Measurements from ENCODE around the gene KCNJ4.
A peak's percentile ranks its signal among the peaks of the same experiment; 100 is the strongest.

Gene KCNJ4

GRCh38 chr22:38455076-38455529 lies at the start of gene KCNJ4:
KCNJ4 (minus strand) TSS chr22:38455199; CDS start chr22:38428132, 27,067 bp downstream.
- no peak for DNase-seq

DNA sequence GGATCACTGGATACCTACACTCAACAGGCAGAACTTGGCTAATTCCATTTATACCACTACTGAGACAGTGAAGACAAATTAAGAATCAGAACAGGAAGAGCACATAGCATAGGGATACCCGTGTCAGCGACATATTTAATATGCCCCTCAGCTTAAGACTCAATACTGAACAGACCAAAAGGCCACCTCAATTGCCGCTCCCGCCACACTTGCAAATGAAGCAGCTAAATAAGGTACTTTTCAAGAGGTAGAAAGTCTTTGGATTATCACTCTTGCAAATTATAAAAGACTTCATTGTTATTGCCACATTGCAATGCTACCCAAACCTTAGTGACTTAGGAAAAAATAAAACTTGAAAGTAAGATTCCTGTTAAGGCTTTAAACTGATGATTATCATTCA lies 48.0 kb upstream of the KCNJ4 start:
- DNase-seq = no peak

- DNase-seq = no peak
These were observed 47.0 kb upstream of the KCNJ4 start for GRCh38 chr22:38501797-38502672.

DNA sequence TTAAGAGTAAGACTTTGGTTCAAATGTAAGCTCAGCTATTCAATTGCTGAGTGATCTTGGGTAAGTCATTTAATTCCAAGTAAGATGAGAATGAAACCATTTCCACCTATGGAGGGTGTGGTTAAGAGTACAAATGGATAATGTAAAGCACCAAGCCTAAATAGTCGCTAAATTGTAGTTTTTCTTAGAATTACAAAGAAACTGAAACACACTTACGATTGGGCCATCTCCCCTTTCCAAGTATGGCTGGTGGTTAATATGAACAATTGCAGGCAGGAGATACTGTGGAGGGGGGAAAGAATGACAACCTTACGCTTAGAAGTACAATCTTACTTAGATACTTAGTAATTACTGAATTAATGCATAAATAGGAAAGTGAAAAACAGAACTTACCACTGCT lies 42.9 kb upstream of the KCNJ4 start:
- DNase-seq = no peak

- no peak for DNase-seq
These were observed 39.9 kb upstream of the KCNJ4 start for GRCh38 chr22:38494939-38495338.

DNA sequence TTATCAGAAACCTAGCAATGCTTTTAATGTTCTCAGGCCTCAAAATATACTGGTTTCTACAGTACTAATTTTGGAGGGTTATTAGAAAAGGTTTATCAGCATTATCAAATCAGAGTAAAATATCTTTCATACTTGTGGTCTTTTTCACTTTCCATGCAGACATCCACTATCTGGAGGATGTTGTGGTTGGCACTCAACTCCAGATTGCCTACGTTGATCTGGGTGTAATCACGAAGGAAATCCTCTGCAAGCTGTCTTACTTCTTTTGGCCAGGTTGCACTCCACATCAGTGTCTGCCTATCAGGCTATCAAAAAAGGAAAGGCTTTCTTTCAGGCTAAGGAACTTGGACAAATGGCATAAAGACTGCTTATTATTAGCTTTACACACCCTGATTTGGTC lies 39.5 kb upstream of the KCNJ4 start:
- DNase-seq = no peak

DNA sequence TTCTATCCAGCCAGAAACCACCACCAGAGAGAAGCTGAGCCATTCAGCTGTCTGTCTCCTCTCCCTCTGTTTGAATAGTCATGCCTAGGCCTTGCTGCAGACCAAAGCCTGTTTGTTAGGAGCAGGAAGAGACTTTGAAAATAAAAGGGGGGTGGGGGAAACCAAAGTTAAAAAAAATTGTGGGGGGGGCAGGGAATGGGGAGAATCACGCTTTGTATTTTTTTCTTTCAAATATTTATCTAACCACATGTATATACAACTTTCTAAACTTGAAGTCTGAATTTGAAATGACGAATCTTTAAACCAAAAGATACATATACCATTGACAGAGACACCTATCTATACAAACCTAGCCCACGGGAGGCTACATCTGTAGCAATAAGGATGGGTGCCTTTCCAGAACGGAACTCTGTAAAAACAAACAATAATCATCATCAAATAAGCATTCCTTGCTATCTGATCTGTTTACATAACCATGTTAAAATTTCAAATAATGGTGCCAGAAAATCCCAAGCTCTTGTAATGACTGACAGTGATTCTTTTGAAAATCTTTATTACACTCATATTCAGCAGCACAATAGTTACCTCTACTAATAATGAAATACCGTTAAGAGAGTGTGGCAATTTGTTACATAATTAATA lies 36.8 kb upstream of the KCNJ4 start:
- no peak for DNase-seq

- DNase-seq = no peak
These were observed 35.9 kb upstream of the KCNJ4 start for GRCh38 chr22:38490915-38491314.

DNA sequence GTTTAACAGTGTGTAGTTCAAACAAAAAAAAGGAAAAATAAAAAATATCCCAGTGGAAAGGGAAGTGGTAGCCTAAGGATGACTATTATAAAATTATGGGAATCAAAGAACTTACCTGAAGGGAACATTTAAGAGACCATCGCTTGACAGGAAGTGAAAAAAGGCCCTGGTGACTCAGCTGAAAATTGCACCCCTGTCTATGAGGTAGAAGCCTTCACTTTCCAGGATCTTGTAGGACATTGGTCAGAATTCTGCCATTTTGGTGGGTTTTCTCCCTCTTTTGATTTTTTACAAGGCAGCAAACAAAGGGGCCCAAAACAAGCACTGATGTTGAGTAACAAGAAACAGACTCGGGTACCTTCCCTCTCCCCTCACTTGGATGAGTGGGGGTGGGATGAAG lies 35.5 kb upstream of the KCNJ4 start:
- no peak for DNase-seq

DNA sequence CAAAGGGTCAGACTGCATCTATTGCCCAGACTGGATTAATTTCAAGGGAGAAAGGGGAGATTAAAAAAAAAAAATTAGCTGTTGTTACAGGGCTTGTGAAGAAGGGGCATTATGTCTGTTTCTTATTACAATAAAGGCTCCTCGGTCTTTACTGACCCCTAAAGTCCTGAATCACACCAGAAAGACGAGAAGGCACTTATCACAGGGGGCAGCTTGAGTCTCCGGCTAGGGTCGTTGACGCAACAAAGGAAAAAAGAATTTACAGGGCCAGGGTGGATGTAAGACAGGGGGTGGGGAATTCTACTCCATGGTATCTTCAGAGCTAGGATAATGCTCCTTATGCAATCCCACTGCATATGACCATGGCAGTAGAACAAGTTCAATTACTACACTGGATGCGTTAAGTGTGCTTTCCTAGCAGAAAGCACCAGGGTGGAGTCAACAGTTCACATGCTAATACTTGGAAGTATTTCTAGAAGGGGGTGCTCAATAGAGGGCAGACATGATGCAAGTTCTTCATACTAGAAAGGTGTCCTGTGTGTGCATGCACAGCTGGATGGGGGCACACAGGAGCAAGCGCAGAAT lies 34.7 kb upstream of the KCNJ4 start:
- no peak for DNase-seq

DNA sequence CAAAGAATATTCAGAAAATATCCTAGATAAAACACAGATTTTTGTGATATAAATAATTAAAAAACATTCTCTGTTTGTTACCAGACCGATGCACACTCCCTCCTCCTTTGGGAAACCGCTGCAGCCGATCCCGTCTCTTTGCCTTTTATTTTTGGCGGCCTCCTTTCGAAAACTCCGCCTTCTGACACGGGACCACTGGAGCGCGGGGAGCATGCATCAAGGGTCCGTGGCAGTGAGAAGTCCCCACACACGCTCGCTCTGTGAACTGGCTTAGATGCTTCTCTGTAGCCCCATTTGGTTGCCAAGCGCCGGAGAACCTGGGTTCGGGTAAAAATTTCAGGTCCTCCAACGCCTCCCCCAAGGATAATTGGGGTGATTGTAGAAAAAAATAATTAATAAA lies 34.1 kb upstream of the KCNJ4 start:
- DNase-seq = no peak

GRCh38 chr22:38487946-38488345 lies 32.9 kb upstream of the KCNJ4 start:
- no peak for DNase-seq

- peak; percentile 24 for DNase-seq
These were observed 30.8 kb upstream of the KCNJ4 start for GRCh38 chr22:38485783-38486182.

DNA sequence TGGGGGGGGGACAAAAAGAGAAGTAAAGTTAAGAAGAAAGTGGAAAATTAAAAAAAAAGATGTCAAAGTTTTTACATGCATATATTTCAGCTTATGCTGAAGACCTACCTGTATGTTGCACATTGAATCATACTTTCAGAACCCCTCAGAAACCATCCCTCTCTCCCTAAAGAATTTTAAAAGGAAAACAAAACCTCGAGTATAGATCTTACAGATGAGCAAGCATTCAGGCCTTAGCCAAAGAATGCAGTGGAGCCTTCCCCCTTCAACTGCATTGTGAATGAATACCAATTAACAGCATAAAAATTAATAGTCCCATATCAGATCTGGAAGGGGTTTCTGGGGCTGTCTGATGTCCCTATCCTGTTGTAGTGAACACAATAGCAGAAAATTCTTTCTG lies 29.2 kb upstream of the KCNJ4 start:
- no peak for DNase-seq

GRCh38 chr22:38482662-38483308 lies 27.8 kb upstream of the KCNJ4 start:
- DNase-seq = no peak

GRCh38 chr22:38481871-38482332 lies 26.9 kb upstream of the KCNJ4 start:
- DNase-seq = no peak

- DNase-seq = no peak
These were observed 26.3 kb upstream of the KCNJ4 start for GRCh38 chr22:38481162-38481870.

GRCh38 chr22:38479096-38479837 lies 24.3 kb upstream of the KCNJ4 start:
- DNase-seq = no peak

GRCh38 chr22:38477585-38477984 lies 22.6 kb upstream of the KCNJ4 start:
- no peak for DNase-seq

DNA sequence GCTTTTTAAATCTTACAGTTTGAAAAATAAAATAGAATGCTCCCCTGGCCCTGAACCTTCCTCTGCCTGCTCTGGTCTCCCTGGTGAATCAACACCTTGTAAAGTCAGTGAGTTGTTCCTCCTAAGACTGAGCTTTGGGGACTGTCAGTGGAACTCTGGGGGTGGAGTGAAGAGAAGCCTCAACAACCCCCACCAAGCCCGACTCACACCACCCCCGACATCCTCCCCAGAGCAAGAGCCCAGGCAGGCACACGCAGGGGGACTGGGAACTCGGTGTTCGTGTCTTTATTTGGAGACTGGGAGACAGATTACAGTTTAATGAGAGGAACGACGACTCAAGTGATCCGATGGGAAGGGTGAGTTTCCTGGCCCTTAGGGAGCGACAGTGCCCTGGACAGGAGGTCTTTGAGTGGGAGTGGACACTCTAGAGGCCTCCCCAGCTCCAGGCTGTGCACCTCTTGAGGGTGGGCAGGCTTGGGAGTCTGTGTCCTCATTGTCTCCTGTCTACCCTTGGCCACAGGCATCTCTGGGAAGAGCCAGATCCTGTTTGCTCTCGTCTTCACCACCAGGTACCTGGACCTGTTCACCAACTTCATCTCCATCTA lies 19.1 kb upstream of the KCNJ4 start:
- no peak for DNase-seq

DNA sequence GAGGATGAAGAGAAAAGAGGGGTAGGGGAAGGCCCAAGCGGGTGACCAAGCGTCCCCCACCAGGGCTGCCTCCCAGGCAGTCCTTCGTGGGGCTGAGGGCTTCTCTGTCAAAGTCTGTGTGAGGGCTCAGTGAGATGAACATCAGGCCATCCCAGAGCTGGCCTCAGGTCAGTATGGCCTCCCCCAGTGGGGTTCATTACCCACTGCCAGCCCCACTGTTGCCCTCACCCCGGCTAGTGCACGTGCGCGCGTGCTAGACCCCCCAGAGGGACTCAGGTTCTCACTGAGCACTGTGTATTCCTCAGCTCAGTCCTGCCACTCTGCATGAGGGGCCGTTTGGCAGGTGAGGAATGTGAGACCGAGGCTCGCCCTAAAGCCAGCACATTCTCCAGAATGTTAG lies 16.2 kb upstream of the KCNJ4 start:
- DNase-seq = no peak

Measured in inflammatory macrophage treated with lipopolysaccharide for 4 hours (primary cell).